ENCODE data around the gene FOXJ1.

The FOXJ1 gene

GRCh38 chr17:76119409-76120371 lies 21.4 kb downstream of the FOXJ1 start:
- Histone ChIP-seq H4K20me1 (ENCODE audit: control insufficient read depth, insufficient read depth, low read depth, low read length) (no peaks in the 10 kb centered on the region), H3K9me2 (replicated peaks; ENCODE audit: control insufficient read depth, low read length) (no peaks in the 10 kb centered on the region), H3K4me3 (ENCODE audit: low read length) (no peak overlapping the region), H3K27me3 (ENCODE audit: control insufficient read depth, low read length) (no peaks in the 10 kb centered on the region), H3K9me3 (ENCODE audit: control insufficient read depth, insufficient read depth, low read length) (no peaks in the 10 kb centered on the region), H3F3A (ENCODE audit: control insufficient read depth, insufficient read depth) (no peaks in the 10 kb centered on the region), H3K4me1 (ENCODE audit: control insufficient read depth, low read length) (peaks cover 18% of the 10 kb centered on the region), H3K4me2 (ENCODE audit: low read length) (no peak overlapping the region), H3K27ac (ENCODE audit: low read depth, low read length) (no peak overlapping the region), H3K36me3 (ENCODE audit: control insufficient read depth, low read length) (no peaks in the 10 kb centered on the region), H3K79me2 (ENCODE audit: control insufficient read depth, low read length) (no peaks in the 10 kb centered on the region)
- no peak for TF ChIP-seq EZH2phosphoT487 (IDR thresholded peaks at IDR 0.05; ENCODE audit: borderline replicate concordance, low read length)
- TF ChIP-seq CTCF (IDR thresholded peaks at IDR 0.05; ENCODE audit: low read depth, low read length, poor library complexity, severe bottlenecking): no peak

GRCh38 chr17:76115138-76115754 lies 25.8 kb downstream of the FOXJ1 start:
- Histone ChIP-seq H3K4me3 (ENCODE audit: low read length) (no peak overlapping the region), H3K79me2 (ENCODE audit: control insufficient read depth, low read length) (no peaks in the 10 kb centered on the region), H4K20me1 (ENCODE audit: control insufficient read depth, insufficient read depth, low read depth, low read length) (no peaks in the 10 kb centered on the region), H3K4me1 (ENCODE audit: control insufficient read depth, low read length) (no peaks in the 10 kb centered on the region), H3K9me2 (replicated peaks; ENCODE audit: control insufficient read depth, low read length) (no peaks in the 10 kb centered on the region), H3F3A (ENCODE audit: control insufficient read depth, insufficient read depth) (no peaks in the 10 kb centered on the region), H3K9me3 (ENCODE audit: control insufficient read depth, insufficient read depth, low read length) (no peaks in the 10 kb centered on the region), H3K27me3 (ENCODE audit: control insufficient read depth, low read length) (0 out of 2 replicates have a peak, but pooled peaks cover 3% of the 10 kb centered on the region), H3K4me2 (ENCODE audit: low read length) (no peak overlapping the region), H3K27ac (ENCODE audit: low read depth, low read length) (no peak overlapping the region), H3K36me3 (ENCODE audit: control insufficient read depth, low read length) (no peaks in the 10 kb centered on the region)
- no peak for TF ChIP-seq CTCF (IDR thresholded peaks at IDR 0.05; ENCODE audit: low read depth, low read length, poor library complexity, severe bottlenecking)
- no peak for TF ChIP-seq EZH2phosphoT487 (IDR thresholded peaks at IDR 0.05; ENCODE audit: borderline replicate concordance, low read length)

- no peaks in the 10 kb centered on the region for H3K9me3 ChIP-seq (ENCODE audit: control insufficient read depth, insufficient read depth, low read length)
- no peak overlapping the region for H3K27ac ChIP-seq (ENCODE audit: low read depth, low read length)
- no peaks in the 10 kb centered on the region for H3K9me2 ChIP-seq (replicated peaks; ENCODE audit: control insufficient read depth, low read length)
- H3K27me3 ChIP-seq (ENCODE audit: control insufficient read depth, low read length): 0 out of 2 replicates have a peak, but pooled peaks cover 3% of the 10 kb centered on the region
- no peaks in the 10 kb centered on the region for H3F3A ChIP-seq (ENCODE audit: control insufficient read depth, insufficient read depth)
- H3K79me2 ChIP-seq (ENCODE audit: control insufficient read depth, low read length): no peaks in the 10 kb centered on the region
- H3K4me1 ChIP-seq (ENCODE audit: control insufficient read depth, low read length): peaks cover under 1% of the 10 kb centered on the region; the same call in 1 of the 2 replicates
- no peaks in the 10 kb centered on the region for H4K20me1 ChIP-seq (ENCODE audit: control insufficient read depth, insufficient read depth, low read depth, low read length)
- no peak overlapping the region for H3K4me3 ChIP-seq (ENCODE audit: low read length)
- H3K4me2 ChIP-seq (ENCODE audit: low read length): no peak overlapping the region
- no peaks in the 10 kb centered on the region for H3K36me3 ChIP-seq (ENCODE audit: control insufficient read depth, low read length)
- no peak for TF ChIP-seq EZH2phosphoT487 (IDR thresholded peaks at IDR 0.05; ENCODE audit: borderline replicate concordance, low read length)
- TF ChIP-seq CTCF (IDR thresholded peaks at IDR 0.05; ENCODE audit: low read depth, low read length, poor library complexity, severe bottlenecking): no peak
Measured at GRCh38 chr17:76111956-76112355, 29.1 kb downstream of the FOXJ1 start.
